NCI-H187 treated with DMSO at 0.1 percent for 48 hours (cell line): Measurements from ENCODE around the gene SLC15A4.
"Not testable (repeated sequence)": the region's sequence is repeated elsewhere in the genome, so short reads cannot be mapped to it uniquely, and the experiment has no call there.

Experiments
- DNase-seq: peaks from one replicate; lab custom pipeline; 2025; lab: John Stamatoyannopoulos, UW

SLC15A4 gene

GRCh38 chr12:128844031-128844635 is 20.4 kb upstream of the SLC15A4 start:
- no peak for DNase-seq

GRCh38 chr12:128843538-128843937 is 19.8 kb upstream of the SLC15A4 start:
- no peak for DNase-seq

- no peak for DNase-seq
Measured at GRCh38 chr12:128842579-128842978, 18.8 kb upstream of the SLC15A4 start.

- DNase-seq = no peak
Measured at GRCh38 chr12:128840862-128841468, 17.2 kb upstream of the SLC15A4 start.

GRCh38 chr12:128839885-128840284 is 16.1 kb upstream of the SLC15A4 start:
- not testable (repeated sequence) for DNase-seq

GRCh38 chr12:128833418-128833817 is 9.7 kb upstream of the SLC15A4 start:
- DNase-seq = no peak

- DNase-seq = no peak
Measured at GRCh38 chr12:128830505-128830893, 6.7 kb upstream of the SLC15A4 start.

GRCh38 chr12:128829861-128830504 is 6.2 kb upstream of the SLC15A4 start:
- DNase-seq = no peak

GRCh38 chr12:128827724-128828123 is 4.0 kb upstream of the SLC15A4 start:
- DNase-seq = no peak

- no peak for DNase-seq
Measured at GRCh38 chr12:128825835-128826234, 2.1 kb upstream of the SLC15A4 start.

- DNase-seq = no peak
Measured at GRCh38 chr12:128823216-128823915, 392 bp downstream of the SLC15A4 start.

- DNase-seq = no peak
Measured at GRCh38 chr12:128820723-128821432, 2.9 kb downstream of the SLC15A4 start.

- DNase-seq = no peak
Measured at GRCh38 chr12:128820253-128820652, 3.5 kb downstream of the SLC15A4 start.

GRCh38 chr12:128819293-128820144 is 4.2 kb downstream of the SLC15A4 start:
- DNase-seq = no peak

GRCh38 chr12:128818065-128819022 is 5.4 kb downstream of the SLC15A4 start:
- DNase-seq = no peak

GRCh38 chr12:128817111-128818015 is 6.4 kb downstream of the SLC15A4 start:
- DNase-seq = no peak

GRCh38 chr12:128816643-128816920 is 7.2 kb downstream of the SLC15A4 start:
- no peak for DNase-seq

GRCh38 chr12:128815779-128816642 is 7.7 kb downstream of the SLC15A4 start:
- no peak for DNase-seq
